Stimulated activated naive CD4-positive, alpha-beta T cell (primary cell): Measurements from ENCODE around the gene ELMO2.

Experiments
- DNase-seq, 6 experiments: peaks; one replicate each; lab custom pipeline; 2025; lab: John Stamatoyannopoulos, UW

ELMO2 gene

DNA sequence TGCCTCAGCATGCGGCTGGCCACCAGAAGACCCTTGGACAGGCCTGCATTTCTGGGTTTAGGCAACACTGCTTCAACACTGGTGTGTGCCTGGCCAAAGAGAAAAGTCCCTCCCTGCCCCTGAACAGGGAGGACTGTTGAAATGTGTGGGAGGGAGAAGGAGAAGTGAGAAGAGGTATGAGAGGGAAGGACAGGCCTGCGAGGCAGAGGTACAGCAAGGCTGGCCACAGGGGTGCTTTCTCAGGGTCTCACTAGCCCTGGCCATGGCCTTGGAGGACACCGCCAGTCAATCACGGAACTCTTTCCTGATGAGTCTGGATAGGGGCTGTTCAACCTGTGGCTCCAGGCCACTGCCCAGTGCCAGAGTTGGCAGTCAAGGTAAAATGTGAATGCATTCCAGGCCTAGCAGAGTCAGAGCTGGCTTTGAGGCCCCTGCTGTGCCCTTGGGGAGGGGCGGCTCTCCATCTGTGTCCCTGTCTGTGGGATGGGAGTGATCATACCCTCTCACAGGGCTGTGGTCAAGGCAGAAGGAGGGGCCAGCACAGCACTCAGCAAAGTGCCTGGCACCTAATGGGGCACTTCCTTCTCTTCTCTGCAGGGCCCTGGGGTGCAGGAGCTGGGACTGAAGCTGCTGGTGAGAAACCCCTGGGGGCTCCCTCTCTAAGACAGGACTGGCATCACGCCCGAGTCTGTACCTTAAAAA lies 54.9 kb downstream of the ELMO2 start:
- no peak for DNase-seq

DNA sequence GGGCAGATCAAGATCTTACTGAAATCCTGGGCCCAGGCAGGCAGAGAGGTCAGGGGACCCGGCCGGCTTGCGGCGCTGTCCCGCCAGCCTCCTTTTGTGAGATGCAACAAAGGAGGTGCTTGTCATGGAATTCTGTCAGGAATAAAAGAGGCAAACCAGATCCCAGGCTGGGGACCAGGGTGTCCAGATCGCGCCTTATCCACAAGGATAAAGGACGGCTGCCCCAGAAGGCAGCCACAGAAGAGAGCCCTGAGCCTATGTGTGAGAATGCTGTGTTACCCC lies 55.5 kb downstream of the ELMO2 start:
- DNase-seq = no peak

DNA sequence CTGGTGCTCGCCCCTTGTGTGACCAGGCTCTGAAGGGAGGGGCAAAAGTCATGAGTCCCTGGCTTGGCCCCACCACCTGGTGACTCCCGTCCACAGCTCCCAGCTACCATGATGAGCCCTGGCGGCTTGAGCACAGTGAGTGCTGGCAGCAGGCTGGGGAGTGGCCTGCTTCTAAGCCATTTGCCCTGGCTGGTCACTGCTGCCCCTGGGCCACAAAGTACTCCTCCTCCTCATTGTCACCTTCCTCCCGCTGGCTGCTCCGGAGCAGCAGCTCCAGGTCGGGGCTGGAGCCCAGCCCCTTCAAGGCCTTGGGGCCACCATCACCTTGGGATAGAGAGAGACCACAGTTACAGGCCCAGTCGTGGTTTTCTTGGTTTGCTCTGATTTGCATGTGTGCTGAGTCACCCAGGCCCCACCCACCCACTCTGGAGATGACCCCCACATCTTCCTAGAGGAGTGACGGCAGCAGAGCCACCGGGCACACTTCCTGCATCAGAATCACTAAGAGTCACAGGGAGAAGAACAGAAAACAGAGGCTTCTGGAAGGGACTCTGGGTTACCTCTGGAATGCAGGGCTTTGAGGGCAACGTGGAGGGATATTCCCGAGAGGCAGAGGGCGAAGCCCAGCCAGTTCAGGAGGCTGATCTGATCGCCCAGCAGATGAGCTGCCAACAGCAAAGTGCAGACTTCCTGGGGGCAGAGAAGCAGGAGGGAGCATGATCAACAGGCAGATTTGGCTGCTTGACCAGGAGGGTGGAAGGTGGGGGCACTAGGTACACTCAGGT lies 56.0 kb downstream of the ELMO2 start:
- DNase-seq = no peak

DNA sequence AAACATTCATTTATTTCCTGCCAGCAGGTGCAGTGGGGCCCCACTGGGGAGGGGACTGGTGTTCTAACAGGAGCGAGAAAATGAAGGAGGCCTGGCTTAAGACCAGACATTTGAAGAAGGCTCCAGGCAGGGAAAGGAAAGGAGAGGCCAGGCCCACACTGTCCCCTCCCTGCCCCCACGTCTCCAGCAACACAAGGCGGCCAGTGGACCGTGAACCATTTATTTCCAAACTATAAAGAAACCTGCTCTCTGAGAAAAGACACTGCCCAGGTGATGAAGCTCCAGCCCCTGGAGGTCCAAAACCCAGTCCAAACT lies 56.7 kb downstream of the ELMO2 start:
- no peak for DNase-seq

- peak in 5 of 6 experiments; percentile 13 to 42 (median 25) for DNase-seq
Measured at GRCh38 chr20:46349035-46349741, 57.2 kb downstream of the ELMO2 start.

DNA sequence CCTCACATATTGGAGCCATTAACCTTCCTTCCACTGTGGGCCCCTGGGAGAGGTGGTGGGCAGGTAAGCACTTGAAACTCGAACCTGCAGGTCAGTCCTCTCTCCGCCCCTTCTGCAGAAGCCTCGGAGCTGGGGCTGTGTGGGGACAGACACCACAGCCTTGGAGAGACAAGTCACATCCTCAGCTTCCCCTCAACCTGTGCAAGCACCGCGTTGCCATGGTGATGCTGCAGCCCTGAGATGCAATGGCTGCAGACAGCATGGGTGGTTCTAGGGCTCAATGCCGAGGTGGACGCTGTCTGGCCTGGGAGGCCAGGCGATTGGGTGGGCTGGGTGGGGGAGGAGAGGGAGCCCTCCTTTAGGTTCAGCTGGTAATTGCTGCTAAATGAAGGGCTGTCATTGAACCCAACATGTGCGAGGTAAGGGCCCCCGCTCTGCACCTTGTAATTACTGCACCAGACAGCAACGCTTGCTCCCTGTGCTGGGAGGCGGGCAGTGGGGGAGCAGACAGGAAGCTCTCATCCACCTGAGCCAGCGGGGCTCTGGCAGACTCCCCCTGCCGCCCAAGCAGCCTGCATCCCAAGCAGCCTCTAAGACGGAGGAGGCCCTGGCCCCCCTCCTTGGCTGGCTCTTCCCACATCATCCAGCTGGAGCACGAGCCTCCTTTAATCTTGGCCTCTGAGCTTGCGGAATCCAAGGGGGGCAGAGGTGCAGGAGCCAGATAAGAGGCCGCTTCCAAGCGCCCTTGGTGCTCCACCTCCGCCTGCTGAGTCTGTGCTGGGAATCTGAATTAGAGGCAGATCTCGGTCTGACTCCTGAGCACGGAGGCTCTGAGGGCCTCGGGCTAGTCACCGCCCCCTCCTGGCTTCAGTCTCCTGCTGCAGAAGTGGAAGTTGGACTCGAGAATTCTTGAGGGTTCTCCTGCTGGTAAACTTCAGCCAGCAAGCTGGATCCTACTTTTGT lies 58.3 kb downstream of the ELMO2 start:
- no peak for DNase-seq

GRCh38 chr20:46346770-46347169 lies 59.6 kb downstream of the ELMO2 start:
- no peak for DNase-seq

DNA sequence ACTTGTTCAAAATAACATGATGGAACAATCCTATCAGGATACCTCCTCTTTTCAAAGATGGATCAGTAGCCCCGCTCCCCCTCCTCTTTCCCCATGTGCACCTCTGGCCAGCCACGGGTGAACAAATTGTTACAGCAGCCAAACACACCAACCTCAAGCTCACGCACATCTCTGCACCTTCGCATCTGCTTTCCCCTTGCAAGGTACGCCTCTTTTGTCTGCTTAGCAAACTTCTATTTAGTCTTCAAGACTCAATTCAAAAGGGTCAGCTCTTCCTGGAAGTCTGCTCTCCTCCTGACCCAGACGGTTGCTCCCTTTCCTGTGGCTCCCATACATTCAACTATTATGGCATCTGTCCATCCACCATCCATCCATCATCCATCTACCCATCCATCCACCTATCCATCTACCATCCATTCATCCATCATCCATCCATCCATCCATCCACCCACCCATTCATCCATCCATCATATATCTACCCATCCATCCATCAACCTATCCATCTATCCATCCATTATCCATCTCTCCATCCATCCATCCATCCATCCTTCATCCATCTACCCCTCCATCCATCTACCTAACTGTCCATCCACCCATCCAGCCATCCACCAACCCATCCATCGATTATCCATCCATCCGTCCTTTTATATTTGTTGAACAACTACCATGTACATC lies 61.8 kb downstream of the ELMO2 start:
- no peak for DNase-seq

DNA sequence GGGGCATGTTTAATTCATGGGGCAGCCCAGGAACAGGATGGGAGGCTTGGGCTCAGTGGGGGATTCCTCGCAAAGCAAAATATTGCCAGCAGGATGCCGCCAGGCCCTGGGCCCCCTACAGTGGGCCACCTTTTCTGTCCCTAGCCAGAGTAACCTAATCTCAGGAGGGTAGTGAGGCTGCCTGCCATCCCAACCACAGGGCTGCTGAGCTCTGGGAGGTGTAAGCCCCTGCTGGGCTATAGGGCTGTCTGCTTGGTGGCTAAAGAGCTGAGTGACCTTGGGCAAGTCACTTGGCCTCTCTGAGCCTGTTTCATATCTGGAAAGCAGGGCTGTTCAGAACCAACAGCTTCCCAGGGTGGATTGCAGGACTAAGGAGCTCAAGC lies 62.4 kb downstream of the ELMO2 start:
- no peak for DNase-seq

GRCh38 chr20:46343348-46343974 lies 63.0 kb downstream of the ELMO2 start:
- peak in 1 of 6 experiments; percentile 45 for DNase-seq

DNA sequence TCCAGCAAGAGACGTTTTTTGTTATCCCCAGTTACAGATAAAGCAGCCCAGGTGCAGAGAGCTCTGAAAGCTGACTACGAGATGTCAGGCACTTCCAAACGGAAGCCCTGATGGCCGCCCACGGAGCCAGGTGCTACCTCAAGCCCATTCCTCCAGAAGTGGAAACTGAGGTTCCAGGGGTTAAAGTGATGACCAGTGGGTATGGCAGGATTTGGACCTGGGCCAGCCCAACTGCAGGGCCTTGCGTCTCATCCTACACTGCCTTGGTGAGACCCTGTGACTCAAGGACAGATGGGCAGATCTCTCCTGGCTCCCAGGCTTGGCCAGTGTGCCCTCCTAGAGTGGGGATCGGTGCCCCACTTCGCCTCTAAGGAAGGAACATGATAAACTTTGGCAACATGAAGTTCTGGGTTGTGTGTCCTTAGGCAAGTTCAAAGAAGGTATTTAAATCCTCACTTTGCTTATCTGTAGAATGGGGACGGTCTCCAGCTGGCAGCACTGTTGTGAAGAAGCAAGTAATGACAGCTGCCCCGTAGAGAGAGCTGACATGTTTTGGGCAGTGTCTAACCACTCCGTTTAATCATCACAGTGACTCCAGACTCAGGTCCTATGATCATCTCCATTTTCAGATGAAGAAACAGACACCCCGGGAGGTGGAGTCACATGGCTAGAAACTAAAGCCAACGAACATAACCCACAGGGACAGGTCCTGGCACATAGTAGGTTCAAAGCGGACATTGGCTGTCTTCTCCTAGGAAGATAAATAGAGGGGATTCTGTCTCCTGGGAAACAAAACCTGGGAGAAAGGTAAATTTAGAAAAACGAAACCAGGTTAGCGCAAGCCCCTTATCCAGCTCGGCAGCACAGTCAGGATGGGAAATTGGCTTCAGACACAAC lies 63.7 kb downstream of the ELMO2 start:
- no peak for DNase-seq

DNA sequence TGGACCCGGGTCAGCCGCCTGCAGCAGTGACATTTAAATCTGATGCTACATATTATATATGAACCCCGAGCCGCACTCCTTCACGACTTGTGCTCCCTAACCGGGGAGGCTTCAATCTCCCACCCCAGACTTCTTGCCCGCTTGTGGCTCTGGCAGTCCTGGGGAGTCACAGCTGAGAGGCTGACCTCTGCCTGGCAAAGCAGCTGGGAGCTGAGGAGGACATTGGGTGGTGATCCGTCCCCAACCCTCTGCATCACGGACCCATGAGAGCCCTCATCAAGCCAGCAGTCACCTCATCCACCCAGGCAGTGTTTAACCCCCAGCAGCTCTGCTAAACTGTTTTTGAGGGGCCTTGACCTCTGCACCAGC lies 64.4 kb downstream of the ELMO2 start:
- no peak for DNase-seq

GRCh38 chr20:46341074-46342009 lies 65.1 kb downstream of the ELMO2 start:
- no peak for DNase-seq

GRCh38 chr20:46339037-46339436 lies 67.4 kb downstream of the ELMO2 start:
- DNase-seq = no peak

- no peak for DNase-seq
Measured at GRCh38 chr20:46336735-46337134, 69.7 kb downstream of the ELMO2 start.

DNA sequence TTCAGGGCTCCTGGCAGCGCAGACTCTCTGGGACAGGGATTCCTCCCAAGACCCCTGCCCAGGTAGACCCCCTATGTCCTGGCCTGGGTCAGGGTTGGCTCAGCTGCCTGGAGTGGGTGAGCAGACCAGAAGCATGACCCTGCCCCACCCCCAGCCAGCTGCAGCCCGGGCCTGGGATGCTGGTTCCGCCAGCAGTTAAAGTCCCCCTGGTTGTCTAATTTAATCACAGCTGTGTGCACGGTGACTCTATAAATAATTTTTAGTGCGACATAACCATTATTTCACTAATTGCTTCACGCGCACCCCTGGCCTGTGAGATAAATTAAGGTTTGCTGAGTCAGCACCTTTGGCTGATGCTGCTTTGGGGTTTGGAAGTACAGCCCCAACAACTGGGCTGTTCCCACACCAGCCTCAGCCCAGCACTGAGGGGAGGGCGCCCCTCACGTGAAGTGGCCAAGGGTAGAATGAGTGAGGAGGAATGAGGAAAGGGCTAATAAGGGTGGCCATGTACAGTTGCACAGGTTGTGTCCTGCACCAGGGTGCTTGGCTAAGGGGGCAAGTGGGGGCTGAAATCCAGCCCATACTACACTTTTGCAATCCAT lies 72.0 kb downstream of the ELMO2 start:
- DNase-seq = no peak

GRCh38 chr20:46333161-46333991 lies 73.0 kb downstream of the ELMO2 start:
- no peak for DNase-seq
